Endothelial cell of umbilical vein (primary cell): ENCODE measurements around the gene ATG5. TPM values are rescaled to one million over a fixed set of nuclear protein-coding genes. Genes with fewer than 3 reads are reported as not detected.

Source experiments
- BruUV-seq: library from RNA; stranded (reverse); fragments of 400-500 nt; replicated peaks from 2 replicates; lab custom pipeline; 2021; lab: Mats Ljungman, UMichigan
- CTCF ChIA-PET: fragments of 300-600, 350-600 bp; sonication (Branson Sonifier 250); formaldehyde crosslinking; loops from one replicate; lab custom pipeline; 2021; ENCODE audit warnings: antibody characterized with exemption, inconsistent platforms; lab: Charles Lee
- POLR2A ChIA-PET: fragments of 300-600, 350-600 bp; sonication (Branson Sonifier 250); formaldehyde crosslinking; loops from one replicate; lab custom pipeline; 2021; ENCODE audit warnings: antibody characterized with exemption, inconsistent platforms; lab: Charles Lee
- DNase-seq: peaks from one replicate; pipeline ENCODE4 v3.0.0-alpha.2; 2011; ENCODE audit warnings: low read depth, low spot score
- FAIRE-seq: peaks from 2 replicates; lab custom pipeline; 2011; peaks lifted over from hg19 to GRCh38; lab: Jason Lieb, UNC
- H2AFZ ChIP-seq: 2 replicates; pipeline ENCODE4 v1.6.0; 2012; ENCODE audit warnings: low read depth, low read length, control low read depth, inconsistent platforms
- H3K27ac ChIP-seq: 2 replicates; pipeline ENCODE4 v1.5.1; 2011; ENCODE audit warnings: low read depth, mild to moderate bottlenecking, control low read depth, low read length, moderate library complexity; ENCODE audit not compliant: insufficient read depth
- H3K27me3 ChIP-seq, 2 experiments: 2 replicates each; pipeline versions ENCODE4 v1.6.0 to v1.6.1; 2011; ENCODE audit warnings: low read length in 2 of 2, mixed read lengths in 1 of 2; ENCODE audit not compliant: control insufficient read depth in 2 of 2, insufficient read depth in 2 of 2
- H3K36me3 ChIP-seq, 2 experiments: 2 replicates in 1 of 2; 3 replicates in 1 of 2; pipeline ENCODE4 v1.5.1; 2011; ENCODE audit warnings: low read length in 2 of 2, mild to moderate bottlenecking in 1 of 2, moderate library complexity in 1 of 2; ENCODE audit not compliant: control insufficient read depth in 2 of 2, insufficient read depth in 2 of 2; ENCODE audit errors: extremely low read depth in 1 of 2
- H3K4me1 ChIP-seq: 3 replicates; pipeline ENCODE4 v1.5.1; 2011; ENCODE audit warnings: mild to moderate bottlenecking, low read length; ENCODE audit not compliant: control insufficient read depth, insufficient read depth; ENCODE audit errors: extremely low read depth
- H3K4me2 ChIP-seq: 2 replicates; pipeline ENCODE4 v1.6.1; 2011; ENCODE audit warnings: low read length, control low read depth, mixed read lengths; ENCODE audit not compliant: insufficient read depth
- H3K4me3 ChIP-seq, 3 experiments: fragments of 200-600 bp in 1 of 3; sonication (generic), shearing (Covaris generic) in 1 of 3; replicated peaks in 1 of 3; 2 replicates each; pipeline ENCODE4 v1.5.1; 2011 to 2016; ENCODE audit warnings: control low read depth in 3 of 3, low read length in 3 of 3, mild to moderate bottlenecking in 2 of 3, inconsistent platforms in 1 of 3, low read depth in 1 of 3, moderate library complexity in 1 of 3; ENCODE audit not compliant: insufficient read depth in 1 of 3
- H3K79me2 ChIP-seq: 2 replicates; pipeline ENCODE4 v1.6.0; 2012; ENCODE audit warnings: low read length, inconsistent platforms; ENCODE audit not compliant: control insufficient read depth, insufficient read depth
- H3K9ac ChIP-seq: replicated peaks from 2 replicates; pipeline ENCODE3; 2011; ENCODE audit warnings: low read length, control low read depth; ENCODE audit not compliant: insufficient read depth; ENCODE audit errors: extremely low read depth
- H3K9me1 ChIP-seq: replicated peaks from 3 replicates; pipeline ENCODE4 v1.6.0; 2011; ENCODE audit warnings: mild to moderate bottlenecking, low read length; ENCODE audit not compliant: control insufficient read depth, insufficient read depth; ENCODE audit errors: extremely low read depth
- H3K9me3 ChIP-seq: replicated peaks from 2 replicates; pipeline ENCODE4 v1.5.1; 2012; ENCODE audit warnings: low read length, inconsistent platforms; ENCODE audit not compliant: control insufficient read depth, insufficient read depth
- H4K20me1 ChIP-seq: replicated peaks from 2 replicates; pipeline ENCODE3; 2011; ENCODE audit warnings: mild to moderate bottlenecking, low read length; ENCODE audit not compliant: control insufficient read depth, insufficient read depth; ENCODE audit errors: extremely low read depth
- EZH2 ChIP-seq: IDR thresholded peaks from 2 replicates; pipeline ENCODE4 v1.6.1; 2012; ENCODE audit warnings: borderline replicate concordance, low read depth, mild to moderate bottlenecking, moderate library complexity, low read length, inconsistent platforms; ENCODE audit not compliant: severe bottlenecking
- FOS ChIP-seq: IDR thresholded peaks from 2 replicates; pipeline ENCODE4 v1.6.1; 2011; ENCODE audit warnings: mild to moderate bottlenecking, low read length, moderate library complexity, borderline replicate concordance; ENCODE audit not compliant: insufficient read depth
- GATA2 ChIP-seq: IDR thresholded peaks from 2 replicates; pipeline ENCODE4 v1.7.0; 2011; ENCODE audit warnings: low read depth, mild to moderate bottlenecking, moderate library complexity, mixed read lengths, low read length; ENCODE audit not compliant: insufficient read length, insufficient read depth
- JUN ChIP-seq: IDR thresholded peaks from 2 replicates; pipeline ENCODE4 v1.6.1; 2011; ENCODE audit warnings: borderline replicate concordance, low read depth; ENCODE audit not compliant: insufficient read length, insufficient read depth
- MYC ChIP-seq: IDR thresholded peaks from one replicate; pipeline ENCODE4 v1.6.1; 2011; ENCODE audit warnings: mild to moderate bottlenecking, low read depth, low read length
- POLR2A ChIP-seq: IDR thresholded peaks from 2 replicates; pipeline ENCODE4 v1.6.1; 2012; ENCODE audit warnings: low read depth, mild to moderate bottlenecking, control low read depth, low read length
- POLR2AphosphoS5 ChIP-seq: IDR thresholded peaks from 2 replicates; pipeline ENCODE4 v1.6.1; 2012; ENCODE audit warnings: low read depth, mild to moderate bottlenecking, control low read depth, low read length, moderate library complexity; ENCODE audit not compliant: insufficient read depth
- dilution Hi-C: fragments of 300-500 bp; cut with MboI; formaldehyde crosslinking; loops from one replicate; pipeline ENCODE4 v1.15.0; 2019; ENCODE audit warnings: low sequenced_read_pairs; ENCODE audit not compliant: extremely low pct_ligation_motif_present
- intact Hi-C: fragments of 100-400 bp; cut with micrococcal nuclease; formaldehyde crosslinking; loops from one replicate; pipeline ENCODE4 v1.10.0; 2022
- polyA plus RNA-seq, 4 experiments: library from polyadenylated mRNA; depleted of rRNA in 3 of 4; stranded (reverse) in 3 of 4; unstranded in 1 of 4; fragments of >200 nt; gene quantifications; 2 replicates each; pipeline versions ENCODE4 v1.2.1 to v1.2.3, GENCODE V29; 2011 to 2012; ENCODE audit warnings: missing spikeins in 1 of 4
- total RNA-seq: library from RNA; stranded (reverse); gene quantifications from 2 replicates; pipeline ENCODE4 v1.2.3, GENCODE V29; 2021
- TF ChIP-seq, protein P1 (sequence below), 2 donors: IDR thresholded peaks; 1 replicate in 1 of 2; 2 replicates in 1 of 2; pipeline ENCODE4 v1.5.1; 2011; ENCODE audit warnings: low read length in 2 of 2, mild to moderate bottlenecking in 2 of 2, moderate library complexity in 2 of 2, control low read depth in 1 of 2, inconsistent platforms in 1 of 2, low read depth in 1 of 2; ENCODE audit not compliant: insufficient read depth in 1 of 2; ENCODE audit errors: extremely low read depth in 1 of 2
- TF ChIP-seq, protein P2 (sequence below): IDR thresholded peaks from 2 replicates; pipeline ENCODE4 v1.6.1; 2011; ENCODE audit not compliant: insufficient read depth, insufficient read length

The ATG5 gene
- total and polyA plus RNA-seq, 2 donors (not counting 3 experiments of a cell fraction or from before 2014, with no cell fraction given): 14.1 to 32.8 TPM

DNA sequence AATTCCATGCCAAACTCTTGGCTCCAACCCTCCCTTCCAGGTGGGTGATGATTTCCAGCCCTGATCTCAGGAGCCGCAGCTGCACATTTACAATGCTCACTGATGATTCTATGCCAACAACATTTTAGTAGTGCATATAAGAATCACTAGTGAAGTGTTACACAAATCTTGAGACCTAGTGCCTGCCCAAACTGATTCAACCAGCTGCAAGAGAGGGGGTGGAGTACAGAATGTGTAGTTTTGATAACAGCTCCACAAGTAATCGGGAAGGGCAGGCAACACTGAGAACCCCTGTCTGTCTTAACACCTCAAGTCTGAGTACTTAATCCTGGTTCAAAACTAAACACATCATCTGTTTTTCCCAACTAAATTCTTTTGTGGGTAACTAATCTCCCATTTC lies 147.8 kb downstream of the ATG5 start:
- POLR2A ChIA-PET: no interaction called here

More for the DNA sequence above, 147.8 kb downstream of the ATG5 start:
- no TSS peak for BruUV-seq
- Histone ChIP-seq H3K9me3 (no peaks in the 10 kb centered on the region), H3K27ac (no peak overlapping the region), H3K4me3 (no peak overlapping the region), H3K79me2 (no peaks in the 10 kb centered on the region), H3K4me1 (no peaks in the 10 kb centered on the region), H3K27me3 (no peaks in the 10 kb centered on the region), H3K9me1 (no peaks in the 10 kb centered on the region), H3K36me3 (no peaks in the 10 kb centered on the region), H2AFZ (no peak overlapping the region), H4K20me1 (no peaks in the 10 kb centered on the region), H3K9ac (no peak overlapping the region), H3K4me2 (no peak overlapping the region)
- CTCF ChIA-PET: interaction anchor here (0.9 kb wide), 1 partner anchor 9 kb away, joined by 3 read pairs; no protein-coding TSS in a partner anchor
- intact Hi-C loops: no loop called here
- TF ChIP-seq, protein P1, sequence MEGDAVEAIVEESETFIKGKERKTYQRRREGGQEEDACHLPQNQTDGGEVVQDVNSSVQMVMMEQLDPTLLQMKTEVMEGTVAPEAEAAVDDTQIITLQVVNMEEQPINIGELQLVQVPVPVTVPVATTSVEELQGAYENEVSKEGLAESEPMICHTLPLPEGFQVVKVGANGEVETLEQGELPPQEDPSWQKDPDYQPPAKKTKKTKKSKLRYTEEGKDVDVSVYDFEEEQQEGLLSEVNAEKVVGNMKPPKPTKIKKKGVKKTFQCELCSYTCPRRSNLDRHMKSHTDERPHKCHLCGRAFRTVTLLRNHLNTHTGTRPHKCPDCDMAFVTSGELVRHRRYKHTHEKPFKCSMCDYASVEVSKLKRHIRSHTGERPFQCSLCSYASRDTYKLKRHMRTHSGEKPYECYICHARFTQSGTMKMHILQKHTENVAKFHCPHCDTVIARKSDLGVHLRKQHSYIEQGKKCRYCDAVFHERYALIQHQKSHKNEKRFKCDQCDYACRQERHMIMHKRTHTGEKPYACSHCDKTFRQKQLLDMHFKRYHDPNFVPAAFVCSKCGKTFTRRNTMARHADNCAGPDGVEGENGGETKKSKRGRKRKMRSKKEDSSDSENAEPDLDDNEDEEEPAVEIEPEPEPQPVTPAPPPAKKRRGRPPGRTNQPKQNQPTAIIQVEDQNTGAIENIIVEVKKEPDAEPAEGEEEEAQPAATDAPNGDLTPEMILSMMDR (IDR thresholded peaks at IDR 0.05; ENCODE audit: extremely low read depth in 1 of 2, insufficient read depth in 1 of 2, low read depth in 1 of 2, low read length in 2 of 2): no peak
- TF ChIP-seq JUN (no peak), POLR2A (no peak), EZH2 (no peak), MYC (no peak), POLR2AphosphoS5 (no peak), GATA2 (no peak), FOS (no peak)
- TF ChIP-seq, protein P2, sequence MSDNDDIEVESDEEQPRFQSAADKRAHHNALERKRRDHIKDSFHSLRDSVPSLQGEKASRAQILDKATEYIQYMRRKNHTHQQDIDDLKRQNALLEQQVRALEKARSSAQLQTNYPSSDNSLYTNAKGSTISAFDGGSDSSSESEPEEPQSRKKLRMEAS: no peak
- dilution Hi-C loops: no loop called here
- DNase-seq (no peak), FAIRE-seq (no peak)
